LHCN-M2 (cell line): ENCODE results near the gene NCAPH2. TPM values are rescaled to one million over a fixed set of nuclear protein-coding genes. Genes with fewer than 3 reads are reported as not detected.
"Not testable (repeated sequence)": the region's sequence is repeated elsewhere in the genome, so short reads cannot be mapped to it uniquely, and the experiment has no call there.

ENCODE experiments used
- DNase-seq: peaks from one replicate; pipeline ENCODE4 v3.0.0-alpha.2; 2012; ENCODE audit warnings: low read depth
- total RNA-seq: library from RNA; depleted of rRNA; stranded (reverse); fragments of >200 nt; gene quantifications from 2 replicates; pipeline ENCODE4 v1.2.3, GENCODE V29; 2014

NCAPH2 gene
- total RNA-seq, 1 experiment from 2014 or later = 72.1 TPM

DNA sequence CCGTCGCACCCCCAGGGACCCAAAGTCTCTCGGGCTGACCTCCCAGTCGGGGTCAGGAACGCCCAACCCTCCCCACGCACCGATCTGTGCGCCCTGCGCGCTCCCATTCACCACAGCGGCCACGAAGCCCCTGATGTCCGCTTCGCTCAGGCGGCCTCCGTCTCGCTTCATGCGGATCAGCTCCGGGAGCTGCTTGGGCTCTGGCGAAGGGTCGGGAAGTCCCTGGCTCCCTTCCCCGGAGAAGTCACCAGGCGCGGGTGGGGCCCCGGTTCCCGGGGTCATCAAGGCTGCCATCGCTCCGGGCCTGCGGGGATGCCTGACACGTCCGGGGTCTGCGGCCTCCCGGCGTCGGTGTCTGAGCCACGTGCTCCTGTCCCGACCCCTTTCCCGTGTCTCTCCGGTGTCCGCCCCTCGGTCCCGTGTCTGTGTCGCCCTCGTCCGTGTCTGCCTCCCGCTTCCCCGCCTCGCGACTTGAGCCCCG, 21.4 kb downstream of the NCAPH2 start:
- no peak for DNase-seq

DNA sequence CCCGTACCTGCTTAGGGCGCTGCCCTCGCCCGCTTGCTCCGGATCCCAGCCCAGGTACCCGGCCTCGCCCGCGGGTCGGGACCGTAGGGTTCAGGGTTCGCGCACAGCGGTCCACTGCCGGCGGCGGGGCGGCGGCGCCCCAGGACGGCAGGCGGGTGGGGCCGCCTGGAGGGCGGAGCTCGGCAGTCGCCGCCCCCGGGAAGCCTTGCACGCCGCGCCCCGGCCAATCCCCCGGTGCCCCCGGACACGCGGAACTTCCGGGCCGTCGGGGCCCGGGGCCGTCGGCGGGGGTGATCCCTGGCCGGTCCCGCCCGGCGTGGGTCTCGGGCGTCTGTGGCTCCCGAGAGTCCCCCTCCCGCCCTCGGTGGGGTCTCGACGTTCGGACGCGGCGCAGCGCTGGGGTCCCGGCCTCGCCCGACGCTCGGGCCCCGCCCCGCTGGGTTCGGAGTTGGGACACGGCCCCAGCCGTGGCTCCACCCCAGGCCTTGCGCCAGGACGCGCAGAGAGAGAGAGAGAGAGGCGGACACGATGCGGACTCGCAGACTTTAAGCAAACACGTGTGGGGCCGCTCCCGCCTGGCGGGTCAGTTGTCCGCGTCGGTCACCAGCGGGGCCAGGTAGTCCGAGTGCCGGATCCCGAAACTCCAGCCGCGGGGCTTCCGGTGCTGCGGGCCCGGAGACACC, 22.0 kb downstream of the NCAPH2 start, which contains the start of gene TYMP:
TSS of gene TYMP (minus strand) at position 116 of the 683 bp plus-strand sequence. CDS start 303 bp downstream, outside the sequence.
- peak; percentile 43 for DNase-seq

DNA sequence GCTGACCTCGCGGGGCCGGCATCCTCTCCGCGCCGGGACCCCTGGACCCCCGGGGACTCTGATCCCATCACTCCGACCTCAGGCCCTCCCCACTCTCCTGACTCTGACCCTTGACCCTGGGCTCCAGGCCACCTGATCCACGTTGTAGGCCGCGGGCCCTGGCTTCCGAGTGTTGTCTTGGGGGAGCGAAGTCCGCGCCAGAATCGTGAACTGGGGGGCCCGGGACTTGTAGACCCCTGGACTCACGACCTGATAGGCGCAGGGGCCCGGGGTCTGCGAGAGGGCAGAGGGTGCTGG, 22.5 kb downstream of the NCAPH2 start:
- no peak for DNase-seq

DNA sequence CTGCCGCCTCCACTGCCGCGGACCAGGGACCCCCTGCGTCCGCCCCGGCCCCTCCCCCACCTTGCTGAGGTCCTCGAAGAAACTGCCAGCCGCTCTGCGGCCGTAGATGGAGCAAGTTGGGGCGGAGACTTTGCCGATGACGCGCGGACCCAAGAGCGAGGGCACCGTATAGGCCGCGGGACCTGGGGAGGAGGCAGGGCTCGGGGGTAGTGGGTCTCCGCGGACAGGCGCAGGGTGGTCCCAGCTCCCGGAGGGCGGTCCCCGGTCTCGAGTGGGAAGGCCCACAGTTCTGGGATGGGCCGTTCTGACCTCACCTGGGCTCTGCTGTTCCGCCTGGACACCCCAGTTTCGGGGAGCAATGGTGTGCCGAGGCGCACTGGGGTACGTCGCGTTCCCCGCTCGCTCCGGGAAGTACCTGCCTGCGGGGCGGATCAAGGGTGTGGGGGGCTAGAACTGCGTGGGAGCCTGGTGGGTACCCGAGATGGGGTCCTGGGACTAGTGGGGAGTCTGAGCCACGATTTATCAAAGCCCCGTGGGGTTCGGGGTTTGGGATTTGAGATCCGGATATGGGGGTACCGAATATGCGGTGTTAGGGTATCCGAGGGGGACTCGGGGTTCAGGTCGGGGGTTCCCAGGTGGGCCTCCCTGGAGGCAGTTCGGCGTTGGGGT, 23.0 kb downstream of the NCAPH2 start:
- peak; percentile 55 for DNase-seq

DNA sequence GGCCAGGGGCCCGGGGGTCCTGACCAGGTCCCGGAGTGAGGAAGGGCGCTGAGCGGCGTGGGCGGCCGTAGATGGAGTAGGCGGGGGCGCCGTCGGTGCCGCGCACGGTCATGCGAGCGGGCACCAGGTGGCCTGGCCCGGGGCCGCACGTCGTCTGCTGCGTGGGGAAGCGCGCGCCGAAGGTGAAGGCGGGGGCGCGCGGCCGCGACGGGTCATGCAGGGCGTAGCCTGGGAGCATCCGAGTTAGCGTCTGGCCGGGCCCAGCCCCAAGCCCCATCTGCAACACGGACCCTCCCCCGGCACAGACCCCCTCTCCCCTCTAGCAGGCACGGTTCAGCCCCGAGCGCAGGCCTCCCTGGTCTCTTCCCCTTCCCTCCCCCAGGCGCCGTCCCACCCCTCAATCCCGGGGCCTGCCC, 23.5 kb downstream of the NCAPH2 start:
- no peak for DNase-seq

DNA sequence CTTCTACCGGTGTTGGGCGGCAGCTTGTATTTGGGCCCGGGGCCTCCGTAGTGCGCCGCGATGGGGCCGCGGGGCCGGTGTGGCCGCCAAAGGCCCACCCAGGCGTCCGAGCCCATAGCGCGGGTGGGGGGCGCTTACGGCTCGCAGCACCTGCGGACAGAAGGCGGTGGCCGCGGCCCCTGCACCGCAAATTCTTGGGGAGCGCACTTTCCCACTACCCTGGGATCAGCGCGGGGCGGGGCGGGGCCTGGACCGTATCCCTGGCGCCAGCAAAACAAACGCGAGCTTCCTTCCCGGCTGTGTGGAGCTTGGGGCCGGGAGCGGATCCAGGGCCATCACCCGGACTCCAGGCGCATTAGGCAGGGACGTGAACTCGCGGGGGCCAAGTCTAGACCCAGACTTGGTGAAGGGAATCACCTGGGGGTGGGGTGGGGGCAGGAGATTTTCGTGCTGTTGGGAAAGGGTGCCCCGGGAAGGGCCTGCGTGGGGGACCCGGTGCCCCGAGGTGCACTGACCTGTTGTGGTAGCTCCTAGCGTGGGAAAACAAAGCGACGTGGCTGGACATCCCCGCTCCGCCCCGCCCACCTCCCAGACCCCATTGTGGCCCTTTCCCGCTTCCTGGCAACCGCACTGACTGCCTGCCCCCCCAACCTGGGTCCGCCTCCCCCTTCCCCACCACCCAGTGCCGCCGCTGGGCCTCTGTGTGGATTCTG, 24.1 kb downstream of the NCAPH2 start:
- no peak for DNase-seq

DNA sequence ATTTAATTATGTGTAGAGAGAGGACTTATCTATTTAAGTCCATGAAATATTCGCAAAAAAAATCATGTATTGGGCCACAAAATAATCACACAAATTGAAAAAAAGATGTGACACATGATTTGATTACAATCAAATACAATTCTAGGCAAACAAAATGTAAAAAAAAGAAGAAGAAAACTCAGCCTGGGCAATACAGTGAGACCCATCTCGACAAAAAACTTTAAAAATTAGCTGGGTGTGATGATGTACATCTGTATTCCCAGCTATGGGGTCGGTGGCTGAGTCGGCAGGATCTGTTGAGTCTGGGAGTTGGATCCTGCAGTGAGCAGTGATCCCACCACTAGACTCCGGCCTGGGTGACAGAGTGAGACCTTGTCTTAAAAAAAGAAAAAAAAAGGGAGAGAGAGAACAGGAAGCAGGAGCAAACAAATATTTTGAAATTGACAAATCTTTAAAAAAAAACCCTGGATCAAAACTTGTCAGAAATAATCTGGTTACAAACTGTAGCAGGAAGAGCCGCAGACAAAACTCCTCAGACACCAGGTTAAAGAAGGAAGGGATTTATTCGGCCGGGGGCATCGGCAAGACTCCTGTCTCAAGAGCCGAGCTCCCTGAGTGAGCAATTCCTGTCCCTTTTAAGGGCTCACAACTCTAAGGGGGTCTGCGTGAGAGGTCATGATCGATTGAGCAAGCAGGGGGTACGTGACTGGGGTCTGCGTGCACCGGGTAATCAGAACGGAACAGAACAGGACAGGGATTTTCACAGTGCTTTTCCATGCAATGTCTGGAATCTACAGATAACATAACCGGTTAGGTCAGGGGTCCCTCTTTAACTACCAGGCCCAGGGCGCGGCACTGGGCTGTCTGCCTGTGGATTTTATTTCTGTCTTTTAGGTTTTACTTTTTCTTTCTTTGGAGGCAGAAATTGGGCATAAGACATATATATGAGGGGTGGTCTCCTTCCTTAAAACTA, 25.1 kb downstream of the NCAPH2 start:
- no peak for DNase-seq

DNA sequence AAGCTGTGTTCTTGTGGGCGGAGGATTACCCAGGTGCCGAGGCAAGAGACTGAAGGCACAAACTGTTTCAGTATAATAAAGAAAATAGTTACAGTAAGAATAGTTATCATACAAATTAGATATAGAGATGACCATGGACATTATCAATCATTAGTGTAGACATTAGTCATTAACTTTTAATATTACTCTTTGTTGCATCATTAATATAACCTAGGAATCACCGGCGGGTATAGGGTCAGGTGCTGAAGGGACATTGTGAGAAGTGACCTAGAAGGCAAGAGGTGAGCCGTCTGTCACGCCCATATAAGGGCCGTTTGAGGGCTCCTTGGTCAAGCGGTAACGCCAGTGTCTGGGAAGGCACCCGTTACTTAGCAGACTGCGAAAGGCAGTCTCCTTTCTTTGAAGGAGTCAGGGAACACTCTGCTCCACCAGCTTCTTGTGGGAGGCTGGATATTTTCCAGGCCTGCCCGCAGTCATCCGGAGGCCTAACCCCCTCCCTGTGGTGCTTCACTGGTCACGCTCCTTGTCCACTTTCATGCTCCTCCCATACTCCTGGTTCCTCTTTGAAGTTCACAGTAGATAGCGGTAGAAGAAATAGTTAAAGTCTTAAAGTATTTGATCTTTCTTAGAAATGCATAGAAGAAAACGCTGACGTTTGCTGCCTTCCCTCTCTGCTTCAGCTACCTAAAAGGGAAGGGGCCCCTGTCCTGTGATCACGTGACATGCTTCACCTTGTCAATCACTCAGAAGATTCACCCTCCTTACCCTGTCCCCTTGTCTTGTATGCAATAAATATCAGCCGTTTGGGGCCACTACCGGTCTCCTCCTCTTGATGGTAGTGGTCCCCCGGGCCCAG, 26.1 kb downstream of the NCAPH2 start:
- not testable (repeated sequence) for DNase-seq

DNA sequence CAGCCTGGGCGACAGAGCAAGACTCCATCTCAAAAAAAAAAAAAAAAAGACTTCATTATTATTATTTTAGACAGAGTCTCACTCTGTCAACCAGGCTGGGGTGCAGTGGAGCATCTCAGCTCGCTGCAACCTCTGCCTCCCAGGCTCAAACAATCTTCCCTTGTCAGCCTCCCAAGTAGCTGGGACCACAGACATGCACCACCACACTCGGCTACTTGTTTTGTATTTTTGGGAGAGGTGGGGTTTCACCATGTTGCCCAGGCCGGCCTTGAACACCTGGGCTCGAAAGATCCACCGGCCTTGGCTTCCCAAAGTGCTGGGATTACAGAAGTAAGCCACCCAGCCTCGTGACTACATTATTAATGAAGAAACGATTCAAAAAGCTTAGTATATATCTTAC, 27.1 kb downstream of the NCAPH2 start:
- DNase-seq = no peak

DNA sequence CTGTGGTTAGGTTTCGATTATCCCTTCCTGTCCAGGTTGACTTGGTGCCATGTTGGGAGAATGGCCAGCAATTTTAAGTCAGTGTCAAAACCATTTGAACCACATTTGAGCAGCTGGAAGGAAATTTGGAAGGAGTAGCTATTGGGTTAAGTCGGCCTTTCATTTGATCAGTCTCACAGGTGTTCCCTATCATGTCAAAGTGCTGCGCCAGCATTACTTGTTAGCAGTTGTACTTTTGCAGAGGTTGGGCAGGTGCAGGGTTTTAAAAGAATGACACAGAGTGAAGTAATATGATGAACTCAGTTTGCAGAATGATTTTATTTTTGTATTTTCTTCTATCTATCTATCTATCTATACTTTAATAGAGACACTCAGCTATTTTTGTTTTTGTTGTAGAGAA, 28.2 kb downstream of the NCAPH2 start:
- DNase-seq = no peak

DNA sequence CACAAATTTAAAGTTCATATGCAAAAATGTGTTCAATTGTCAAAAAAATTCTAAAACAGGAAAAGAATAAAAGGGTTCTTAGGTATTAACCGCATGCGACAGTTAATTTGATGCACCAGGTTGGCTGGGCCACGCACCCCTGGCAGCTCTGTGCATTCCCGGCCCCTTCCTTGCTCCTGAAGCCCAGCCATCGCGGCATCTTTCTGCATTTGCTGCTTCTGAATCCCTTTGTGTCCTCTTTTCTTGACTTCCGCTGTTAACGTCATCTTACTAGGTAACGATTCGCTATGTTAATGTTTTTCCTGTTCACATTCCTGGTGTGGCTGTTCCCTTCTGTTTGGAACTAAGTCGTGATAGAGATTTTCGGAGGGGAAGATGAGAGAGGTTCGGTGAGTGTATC, 29.7 kb downstream of the NCAPH2 start:
- DNase-seq = no peak

DNA sequence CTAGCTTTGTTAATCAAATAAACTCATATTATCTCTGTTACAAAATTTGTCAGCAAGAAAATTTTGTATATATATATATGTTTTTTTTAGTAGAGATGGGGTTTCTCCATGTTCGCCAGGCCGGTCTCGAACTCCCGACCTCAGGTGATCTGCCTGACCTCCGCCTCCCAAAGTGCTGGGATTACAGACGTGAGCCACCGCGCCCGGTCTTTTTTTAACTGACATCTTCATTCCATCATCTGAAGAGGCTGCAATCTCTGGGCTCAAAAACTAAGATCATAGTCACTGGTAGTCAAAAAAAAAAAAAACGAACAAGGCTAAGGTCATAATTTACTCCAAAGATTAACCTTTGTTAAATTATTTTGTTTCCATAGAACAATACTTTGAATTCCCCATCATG, 32.4 kb downstream of the NCAPH2 start:
- DNase-seq = no peak

DNA sequence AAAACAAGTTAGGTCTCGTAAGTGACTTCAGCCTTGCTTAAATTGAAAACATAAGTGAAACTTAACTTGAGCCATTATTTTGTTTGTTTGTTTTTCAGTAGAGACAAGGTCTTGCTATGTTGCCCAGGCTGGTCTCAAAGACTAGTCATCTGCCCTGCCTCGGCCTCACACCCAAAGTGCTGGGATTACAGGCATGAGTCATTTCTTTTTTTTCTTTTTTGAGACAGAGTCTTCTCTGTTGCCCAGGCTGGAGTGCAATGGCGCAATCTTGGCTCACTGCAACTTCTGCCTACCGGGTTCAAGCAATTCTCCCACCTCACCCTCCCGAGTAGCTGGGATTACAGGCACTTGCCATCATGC, 33.6 kb downstream of the NCAPH2 start:
- peak; percentile 75 for DNase-seq

DNA sequence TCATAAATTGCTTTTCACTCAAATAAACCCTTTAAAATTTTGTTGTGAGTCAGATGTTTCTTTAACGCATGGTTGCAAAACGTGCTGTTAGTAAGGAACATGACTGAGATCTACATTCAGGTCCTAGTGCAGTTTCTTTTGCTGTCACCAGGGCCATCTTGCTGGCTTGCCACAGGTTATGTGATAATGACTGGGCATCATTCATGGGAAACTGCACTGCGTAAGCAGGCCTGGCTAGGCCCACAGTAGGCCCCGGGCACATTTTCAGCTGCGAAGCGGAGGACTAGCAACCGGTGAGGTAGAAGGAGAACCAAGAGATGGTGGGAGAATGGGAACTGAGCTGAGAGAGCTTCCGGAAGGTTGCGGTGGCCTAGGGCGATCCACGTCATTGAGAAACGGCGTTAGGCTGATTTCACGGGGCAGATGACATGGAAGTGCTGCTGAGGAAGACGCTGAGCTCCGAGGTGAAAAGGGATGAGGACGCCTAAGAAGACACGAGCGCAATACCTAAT, 34.4 kb downstream of the NCAPH2 start:
- DNase-seq = no peak

DNA sequence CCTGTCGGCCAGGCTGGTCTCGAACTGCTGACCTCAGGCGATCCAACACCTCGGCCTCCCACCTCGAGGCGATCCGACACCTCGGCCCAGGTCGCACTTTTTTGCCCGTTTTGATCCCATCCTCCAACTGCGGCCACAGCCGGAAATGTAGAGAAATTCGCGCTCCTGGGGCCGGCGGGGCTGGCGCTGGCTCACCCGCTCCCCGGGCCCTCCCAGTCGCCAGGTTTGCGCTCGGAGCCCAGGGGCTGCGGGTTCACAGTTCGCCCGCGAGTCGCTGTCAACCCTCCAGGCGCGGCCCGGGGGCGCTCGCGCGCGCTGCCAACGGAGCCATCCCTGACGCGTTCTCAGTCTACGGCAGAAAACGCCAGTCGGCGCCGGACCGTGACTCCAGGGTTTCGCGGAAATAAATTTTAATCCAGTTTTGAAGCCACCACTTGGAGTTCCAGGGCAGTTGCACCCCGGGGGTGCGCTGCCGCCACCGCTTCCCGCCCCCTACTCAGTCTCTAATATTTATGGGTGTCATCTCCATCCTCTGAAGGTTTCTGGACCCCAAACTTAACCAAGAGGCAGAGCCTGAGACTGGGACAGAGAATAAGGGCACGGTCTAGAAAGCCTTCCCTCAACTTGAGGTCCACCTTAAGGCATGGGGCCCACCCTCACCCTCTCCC, 36.2 kb downstream of the NCAPH2 start:
- DNase-seq = peak; percentile 40

DNA sequence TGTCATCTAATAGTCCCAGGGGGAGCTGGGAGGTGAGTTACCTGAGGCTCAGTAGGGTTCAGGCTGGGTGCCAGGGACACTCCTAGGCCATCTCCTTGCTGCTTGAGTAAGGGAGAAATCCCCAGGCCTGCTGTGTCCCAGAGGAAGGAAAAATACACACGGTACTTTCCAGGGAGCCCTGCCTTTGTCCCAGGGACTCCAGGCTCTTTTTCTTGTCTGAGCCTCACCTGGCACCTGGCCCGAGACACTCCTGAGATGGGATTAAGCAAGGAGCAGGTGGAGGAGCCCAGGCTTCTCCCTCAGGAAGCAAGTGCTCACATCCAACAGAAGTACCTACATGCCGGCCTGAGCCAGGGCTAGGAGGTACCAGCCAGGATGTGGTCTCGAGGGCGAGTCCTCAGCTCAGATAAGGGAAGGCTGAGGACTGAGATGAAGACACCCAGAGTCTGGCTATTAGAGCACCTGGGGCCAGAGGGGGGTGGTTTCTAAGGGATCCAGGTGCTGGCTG, 36.8 kb downstream of the NCAPH2 start:
- DNase-seq = no peak

DNA sequence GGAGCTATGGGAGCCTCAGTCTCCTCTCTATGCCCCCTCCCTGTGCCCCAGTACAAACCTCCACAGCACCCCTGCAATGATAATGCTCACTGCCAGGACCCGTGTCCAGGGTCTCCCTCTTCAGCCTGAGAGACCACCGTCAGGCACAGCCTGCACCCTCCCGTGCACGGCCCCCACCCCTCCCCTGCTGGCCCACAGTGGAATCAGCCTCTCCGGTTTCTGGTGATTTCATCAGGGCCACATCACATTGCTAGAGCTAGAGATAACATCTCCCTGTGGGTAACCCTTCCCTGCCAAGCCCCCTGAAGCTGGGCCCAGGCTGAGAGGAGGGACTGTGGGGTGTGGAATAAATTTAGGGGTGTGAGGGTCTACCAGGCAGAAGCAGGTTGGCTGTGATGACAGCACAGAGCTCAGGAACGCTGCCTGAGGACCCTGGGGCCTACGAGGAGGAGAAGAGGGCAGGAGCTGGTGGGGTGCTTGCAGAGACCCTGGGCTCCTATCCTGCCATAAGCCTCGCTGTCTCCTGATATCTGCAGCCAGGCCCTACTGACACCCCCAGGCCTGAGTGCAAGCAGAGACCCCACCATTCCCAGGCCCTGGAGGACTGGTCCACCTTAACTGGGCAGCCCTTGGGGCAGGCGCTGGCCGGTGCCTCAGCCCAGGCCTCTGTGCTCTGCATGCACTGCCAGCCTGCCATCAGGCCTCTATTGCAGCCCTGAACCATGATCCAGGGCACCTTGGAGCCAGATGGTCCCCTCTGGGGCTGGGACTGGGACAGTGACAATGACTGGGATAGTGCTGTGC, 37.7 kb downstream of the NCAPH2 start, which contains the start of gene KLHDC7B:
TSS of gene KLHDC7B (plus strand) at position 378 of the 804 bp plus-strand sequence. CDS start at position 723, 345 bp downstream.
- DNase-seq = no peak
